ENCODE data around the gene C14orf180.
A peak's percentile ranks its signal among the peaks of the same experiment; 100 is the strongest.

Gene C14orf180

GRCh38 chr14:104588066-104588857, 8.7 kb downstream of the C14orf180 start (continued):
- TF ChIP-seq ZBTB6 (tag by site-specific recombination; IDR thresholded peaks at IDR 0.05): no peak
- TF ChIP-seq ZNF629 (tag by site-specific recombination; IDR thresholded peaks at IDR 0.05): no peak
- TF ChIP-seq ZNF114 (tag by site-specific recombination; IDR thresholded peaks at IDR 0.05): no peak
- TF ChIP-seq ZNF776 (tag by site-specific recombination; IDR thresholded peaks at IDR 0.05; ENCODE audit: borderline replicate concordance): no peak
- no peak for TF ChIP-seq ZBTB1 (tag by site-specific recombination; IDR thresholded peaks at IDR 0.05)

GRCh38 chr14:104589338-104590195, 10.0 kb downstream of the C14orf180 start:
- ChIA-PET POLR2A (no interaction called here), CTCF (no interaction called here)
- Histone ChIP-seq H3K27ac (ENCODE audit: extremely low read depth, low read depth, low read length) (no peak overlapping the region), H3K4me1 (ENCODE audit: control insufficient read depth, insufficient read depth, low read length) (no peaks in the 10 kb centered on the region), H3K4me3 (ENCODE audit: low read depth, low read length) (no peak overlapping the region), H3K9me3 (ENCODE audit: control insufficient read depth, insufficient read depth, low read depth, low read length) (no peaks in the 10 kb centered on the region), H3K36me3 (ENCODE audit: control insufficient read depth in 2 of 2, insufficient read depth in 1 of 2, low read length in 2 of 2) (no peaks in the 10 kb centered on the region)
- peak; percentile 55 for TF ChIP-seq ZIC2 (tag by site-specific recombination; IDR thresholded peaks at IDR 0.05)
- TF ChIP-seq ZNF140 (tag by site-specific recombination; IDR thresholded peaks at IDR 0.05): no peak
- TF ChIP-seq ZNF114 (tag by site-specific recombination; IDR thresholded peaks at IDR 0.05): no peak

GRCh38 chr14:104590240-104590965, 10.8 kb downstream of the C14orf180 start:
- no peak overlapping the region for H3K4me3 ChIP-seq (ENCODE audit: low read depth, low read length)
- POLR2A ChIA-PET: no interaction called here
- H3K36me3 ChIP-seq (ENCODE audit: control insufficient read depth in 2 of 2, insufficient read depth in 1 of 2, low read length in 2 of 2): no peaks in the 10 kb centered on the region
- CTCF ChIA-PET: no interaction called here
- no peak overlapping the region for H3K27ac ChIP-seq (ENCODE audit: extremely low read depth, low read depth, low read length)
- H3K4me1 ChIP-seq (ENCODE audit: control insufficient read depth, insufficient read depth, low read length): no peaks in the 10 kb centered on the region
- no peak for TF ChIP-seq ZNF776 (tag by site-specific recombination; IDR thresholded peaks at IDR 0.05; ENCODE audit: borderline replicate concordance)
- peak; percentile 63; the same call in 1 of the 2 replicates for TF ChIP-seq PRDM10 (tag by site-specific recombination; IDR thresholded peaks at IDR 0.05)
- TF ChIP-seq ZEB2 (tag by site-specific recombination; IDR thresholded peaks at IDR 0.05): no peak
- H3K9me3 ChIP-seq (ENCODE audit: control insufficient read depth, insufficient read depth, low read depth, low read length): no peaks in the 10 kb centered on the region

- ChIA-PET CTCF (no interaction called here), POLR2A (no interaction called here)
- no peaks in the 10 kb centered on the region for H3K4me1 ChIP-seq (ENCODE audit: control insufficient read depth, insufficient read depth, low read length)
- TF ChIP-seq PRDM1 (tag by site-specific recombination; IDR thresholded peaks at IDR 0.05) (no peak), ZNF18 (tag by site-specific recombination; IDR thresholded peaks at IDR 0.05) (no peak), ZNF639 (tag by site-specific recombination; IDR thresholded peaks at IDR 0.05) (no peak), ZNF335 (tag by site-specific recombination; conservative IDR thresholded peaks at IDR 0.05) (no peak), ZNF48 (tag by site-specific recombination; IDR thresholded peaks at IDR 0.05) (no peak), ZNF692 (tag by site-specific recombination; IDR thresholded peaks at IDR 0.05) (no peak), ZNF223 (tag by site-specific recombination; IDR thresholded peaks at IDR 0.05) (no peak), ZBTB1 (tag by site-specific recombination; IDR thresholded peaks at IDR 0.05) (no peak), BCL11B (tag by site-specific recombination; IDR thresholded peaks at IDR 0.05; ENCODE audit: low read depth) (no peak)
Measured at GRCh38 chr14:104591031-104591430, 11.5 kb downstream of the C14orf180 start.

More at GRCh38 chr14:104591031-104591430, 11.5 kb downstream of the C14orf180 start:
- no peaks in the 10 kb centered on the region for H3K36me3 ChIP-seq (ENCODE audit: control insufficient read depth in 2 of 2, insufficient read depth in 1 of 2, low read length in 2 of 2)
- H3K27ac ChIP-seq (ENCODE audit: extremely low read depth, low read depth, low read length): no peak overlapping the region
- H3K4me3 ChIP-seq (ENCODE audit: low read depth, low read length): no peak overlapping the region
- no peaks in the 10 kb centered on the region for H3K9me3 ChIP-seq (ENCODE audit: control insufficient read depth, insufficient read depth, low read depth, low read length)
